HepG2 (cell line): ENCODE results near the gene PDE9A. TPM values are rescaled to one million over a fixed set of nuclear protein-coding genes. Genes with fewer than 3 reads are reported as not detected.

Experiments used
- ATAC-seq: fragments of 200-7000 bp; cut with Tn5 transposase; 3 replicates; pipeline ENCODE4 v1.9.1; 2020; ENCODE audit warnings: mild to moderate bottlenecking, moderate library complexity
- BruUV-seq: library from RNA; stranded (reverse); fragments of 400-500 nt; replicated peaks from 2 replicates; lab custom pipeline; 2021; lab: Mats Ljungman, UMichigan
- CTCF ChIA-PET: fragments of 300-600 bp; formaldehyde crosslinking; extraction: SDS; loops from one replicate; lab custom pipeline; 2021; ENCODE audit warnings: low total read pairs, inconsistent platforms, low intra/inter-chr PET ratio; lab: Yijun Ruan, JAX
- POLR2A ChIA-PET: fragments of 350-600 bp; sonication (Branson Sonifier 250); formaldehyde crosslinking; loops from one replicate; lab custom pipeline; 2020; ENCODE audit warnings: antibody characterized with exemption, inconsistent platforms; lab: Yijun Ruan, JAX
- DNase-seq: peaks from one replicate; pipeline ENCODE4 v3.0.0-alpha.2; 2015; ENCODE audit warnings: low spot score
- FAIRE-seq: peaks from 3 replicates; lab custom pipeline; 2011; peaks lifted over from hg19 to GRCh38; lab: Jason Lieb, UNC
- H2AFZ ChIP-seq: one replicate; pipeline ENCODE4 v1.6.1; 2011; ENCODE audit warnings: low read length, inconsistent platforms
- H3K27ac ChIP-seq: fragments of 300-600 bp; 3 replicates; pipeline ENCODE4 v1.8.0; 2011; ENCODE audit warnings: mixed run types, mild to moderate bottlenecking, mixed read lengths, low read length, inconsistent platforms; ENCODE audit not compliant: insufficient read depth; ENCODE audit errors: extremely low read length
- H3K27me3 ChIP-seq, 2 experiments: fragments of 200-600 bp in 1 of 2; 2 replicates in 1 of 2; 3 replicates in 1 of 2; pipeline versions ENCODE4 v1.6.0 to v1.8.0; 2011; ENCODE audit warnings: low read length in 2 of 2, mild to moderate bottlenecking in 2 of 2, moderate library complexity in 2 of 2, inconsistent platforms in 1 of 2; ENCODE audit not compliant: insufficient read depth in 2 of 2, control insufficient read depth in 1 of 2
- H3K36me3 ChIP-seq, 2 experiments: fragments of 200-600 bp in 1 of 2; replicated peaks in 1 of 2; 2 replicates in 1 of 2; 3 replicates in 1 of 2; pipeline versions ENCODE4 v1.5.1 to v1.8.0; 2011; ENCODE audit warnings: low read length in 2 of 2, inconsistent platforms in 1 of 2; ENCODE audit not compliant: insufficient read depth in 2 of 2, control insufficient read depth in 1 of 2
- H3K4me1 ChIP-seq: 2 replicates; pipeline ENCODE4 v1.5.1; 2012; ENCODE audit warnings: low read length, inconsistent platforms; ENCODE audit not compliant: insufficient read depth
- H3K4me2 ChIP-seq: 2 replicates; pipeline ENCODE4 v1.6.0; 2011; ENCODE audit warnings: low read depth, low read length, inconsistent platforms
- H3K4me3 ChIP-seq, 3 experiments: fragments of 200-600 bp in 1 of 3; sonication (generic), shearing (Covaris generic) in 1 of 3; replicated peaks in 1 of 3; 2 replicates each; pipeline ENCODE4 v1.5.1; 2011 to 2016; ENCODE audit warnings: low read length in 3 of 3, inconsistent platforms in 2 of 3, low read depth in 2 of 3, mild to moderate bottlenecking in 2 of 3, control low read depth in 1 of 3, mixed read lengths in 1 of 3; ENCODE audit not compliant: insufficient read depth in 1 of 3
- H3K79me2 ChIP-seq: one replicate; pipeline ENCODE4 v1.6.1; 2011; ENCODE audit warnings: low read length, inconsistent platforms; ENCODE audit not compliant: insufficient read depth
- H3K9ac ChIP-seq: 2 replicates; pipeline ENCODE4 v1.6.0; 2011; ENCODE audit warnings: mild to moderate bottlenecking, low read depth, low read length, inconsistent platforms; ENCODE audit not compliant: insufficient read depth
- H3K9me3 ChIP-seq: 2 replicates; pipeline ENCODE4 v1.5.1; 2012; ENCODE audit warnings: mild to moderate bottlenecking, low read length
- H4K20me1 ChIP-seq: 2 replicates; pipeline ENCODE4 v1.6.0; 2011; ENCODE audit warnings: inconsistent platforms, mild to moderate bottlenecking, low read length, moderate library complexity; ENCODE audit not compliant: insufficient read depth
- NR0B2 ChIP-seq: sonication (generic); formaldehyde crosslinking; IDR thresholded peaks from 2 replicates; pipeline ENCODE4 v1.4.0; 2020; ENCODE audit warnings: mild to moderate bottlenecking, missing genetic modification reagents
- ZFP1 ChIP-seq: IDR thresholded peaks from 2 replicates; pipeline ENCODE4 v1.6.1; 2016
- ZNF17 ChIP-seq: sonication (generic); formaldehyde crosslinking; IDR thresholded peaks from 2 replicates; pipeline ENCODE4 v1.5.0; 2020; ENCODE audit warnings: mild to moderate bottlenecking, missing genetic modification reagents
- ZNF687 ChIP-seq: sonication (generic); formaldehyde crosslinking; IDR thresholded peaks from 2 replicates; pipeline ENCODE4 v1.5.1; 2020; ENCODE audit warnings: mild to moderate bottlenecking, missing genetic modification reagents, moderate library complexity
- ZNF782 ChIP-seq: sonication (generic); formaldehyde crosslinking; IDR thresholded peaks from 2 replicates; pipeline ENCODE4 v1.4.0; 2020; ENCODE audit warnings: missing genetic modification reagents, mild to moderate bottlenecking, borderline replicate concordance
- WGBS: methylation state at CpG from one replicate; pipeline ENCODE4 v1.1.6; 2017; ENCODE audit warnings: low lambda C conversion rate; 5-methylcytosine and 5-hydroxymethylcytosine counted together
- in situ Hi-C: cut with HindIII; loops from 2 replicates; pipeline ENCODE4 v1.10.0; 2017; ENCODE audit warnings: low pct_unique_long_range_greater_than_20kb; ENCODE audit not compliant: extremely low pct_ligation_motif_present
- intact Hi-C: fragments of 100-400 bp; cut with micrococcal nuclease; formaldehyde crosslinking; loops from one replicate; pipeline ENCODE4 v1.10.0; 2022; ENCODE audit not compliant: unreplicated experiment
- polyA plus RNA-seq, 8 experiments: library from polyadenylated mRNA; depleted of rRNA in 3 of 8; stranded (reverse) in 7 of 8; unstranded in 1 of 8; fragments of >200 nt; fragmentation: Illumina TruSeq in 4 of 8; extraction: Trizol in 4 of 8; gene quantifications; 2 replicates each; pipeline versions ENCODE4 v1.2.1 to v1.2.3, GENCODE V29; 2011 to 2016; ENCODE audit warnings: low read depth in 4 of 8, missing spikeins in 1 of 8, mixed read lengths in 1 of 8; ENCODE audit not compliant: insufficient read depth in 1 of 8
- total RNA-seq, 5 experiments: library from RNA; depleted of rRNA; stranded (reverse); fragments of >200 nt; fragmentation: Illumina TruSeq; extraction: Trizol; gene quantifications; 2 replicates each; pipeline ENCODE4 v1.2.3, GENCODE V29; 2016; ENCODE audit warnings: low read depth in 1 of 5

The PDE9A gene
- total and polyA plus RNA-seq, 2 of the 13 experiments (the other 11 are each of a cell fraction or from before 2014, with no cell fraction given) = 4.6 to 19.7 TPM

- 26% methylated on average over 9 of the region's 11 CpGs for WGBS
- H4K20me1 ChIP-seq = peaks cover 3% of the 10 kb centered on the region; the same call in 1 of the 2 replicates
- ChIA-PET CTCF (no interaction called here), POLR2A (no interaction called here)
- in situ Hi-C loops (loop anchor here (10.0 to 25.0 kb wide), 2 partner anchors 112 to 185 kb away; no protein-coding TSS in a partner anchor), intact Hi-C loops (loop anchor here (5.0 kb wide), 1 partner anchor 132 kb away; no protein-coding TSS in a partner anchor)
- H3K4me1 ChIP-seq = peaks cover 30% of the 10 kb centered on the region
- no peak overlapping the region for H2AFZ ChIP-seq
- no peak overlapping the region for H3K9ac ChIP-seq
- H3K36me3 ChIP-seq = no peaks in the 10 kb centered on the region
- BruUV-seq = no TSS peak
- no peaks in the 10 kb centered on the region for H3K9me3 ChIP-seq
- peaks cover 6 to 44% of the 10 kb centered on the region in 2 experiments for H3K27me3 ChIP-seq
- TF ChIP-seq ZNF782 (CRISPR knock-in tag) (no peak), ZFP1 (CRISPR knock-in tag) (no peak), NR0B2 (CRISPR knock-in tag) (no peak)
- DNase-seq (no peak), ATAC-seq (no peak), FAIRE-seq (no peak)
- no peak overlapping the region for H3K4me2 ChIP-seq
- no peak overlapping the region for H3K27ac ChIP-seq
- no peak overlapping the region for H3K4me3 ChIP-seq
- peaks cover 2% of the 10 kb centered on the region for H3K79me2 ChIP-seq
Measured at GRCh38 chr21:42650033-42650370, 3.4 kb upstream of the PDE9A start.

DNA sequence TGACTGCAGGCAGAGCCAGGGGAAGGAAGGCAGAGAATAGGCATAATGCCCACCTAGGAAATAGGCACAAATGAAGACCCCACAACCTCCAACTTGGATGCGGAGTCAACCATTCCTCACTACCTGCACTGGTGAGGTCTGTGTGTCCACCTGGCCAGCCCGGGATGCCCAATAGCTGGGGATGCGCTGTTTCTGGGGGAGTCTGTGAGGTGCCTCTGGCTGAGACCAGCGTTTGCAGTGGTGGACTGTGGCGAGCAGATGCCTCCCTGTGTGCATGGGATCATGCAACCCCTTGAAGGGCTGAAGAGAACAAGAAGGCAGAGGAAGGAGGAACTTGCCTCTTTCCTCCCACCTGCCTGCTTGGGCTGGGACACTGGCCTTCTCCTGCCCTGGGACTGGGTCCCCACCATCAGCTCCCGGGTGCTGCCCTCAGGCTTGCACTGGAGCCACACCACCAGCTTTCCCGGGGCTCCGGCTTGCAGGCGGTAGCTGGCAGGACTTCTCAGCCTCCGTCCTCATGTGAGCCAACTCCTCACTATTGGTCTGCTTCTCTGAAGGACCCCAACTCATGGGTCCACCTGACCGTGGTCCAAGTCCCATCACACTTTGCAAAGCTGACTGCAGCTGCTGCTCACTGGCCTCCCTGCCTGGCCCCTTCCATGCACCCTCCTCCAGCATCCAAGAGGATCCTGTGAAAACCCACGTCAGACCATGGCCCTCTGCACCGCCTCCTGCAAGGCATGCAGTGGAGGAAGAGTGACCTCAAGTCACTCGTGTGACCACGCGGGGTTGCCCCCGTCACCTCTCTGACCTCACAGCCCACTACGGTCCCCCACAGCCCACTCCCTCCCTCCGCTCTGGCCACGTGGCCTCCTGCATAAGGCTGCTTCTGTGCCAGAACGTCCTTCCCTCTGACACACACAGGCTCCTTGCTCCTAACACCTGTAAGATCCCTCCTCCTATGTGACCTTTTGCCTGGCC lies 2.7 kb upstream of the PDE9A start:
- H3K4me1 ChIP-seq = peaks cover 37% of the 10 kb centered on the region
- intact Hi-C loops = loop anchor here (5.0 kb wide), 1 partner anchor 132 kb away; no protein-coding TSS in a partner anchor
- ChIA-PET CTCF (no interaction called here), POLR2A (no interaction called here)
- peaks cover 3% of the 10 kb centered on the region; the same call in 1 of the 2 replicates for H4K20me1 ChIP-seq
- H3K27me3 ChIP-seq = peaks cover 4 to 38% of the 10 kb centered on the region in 2 experiments; a peak in 4 of 5 replicates
- no peak for DNase-seq
- no peak overlapping the region for H3K9ac ChIP-seq
- no peak overlapping the region; the same call in 1 of the 2 replicates for H3K4me2 ChIP-seq
- in situ Hi-C loops = loop anchor here (10.0 to 25.0 kb wide), 2 partner anchors 112 to 184 kb away; no protein-coding TSS in a partner anchor
- H3K9me3 ChIP-seq = no peaks in the 10 kb centered on the region
- BruUV-seq = no TSS peak
- H3K79me2 ChIP-seq = peaks cover 3% of the 10 kb centered on the region
- no peak for FAIRE-seq
- no peak overlapping the region for H3K27ac ChIP-seq
- no peaks in the 10 kb centered on the region for H3K36me3 ChIP-seq
- no peak for ATAC-seq
- WGBS = 31% methylated on average over 6 of the region's 21 CpGs
- H3K4me3 ChIP-seq = no peak overlapping the region
- TF ChIP-seq ZNF687 (CRISPR knock-in tag) (peak; percentile 19; the same call in 1 of the 2 replicates), ZNF17 (CRISPR knock-in tag) (no peak)
- no peak overlapping the region for H2AFZ ChIP-seq
